Gastrocnemius medialis (tissue), 4 donors: Measurements from ENCODE around the gene PDGFC.
A peak's percentile ranks its signal among the peaks of the same experiment; 100 is the strongest.

ENCODE experiments used
- POLR2A ChIP-seq, 2 donors: fragments of 450-650 bp; IDR thresholded peaks; one replicate each; pipeline ENCODE4 v1.6.1; 2017; ENCODE audit warnings: antibody characterized with exemption in 2 of 2, mild to moderate bottlenecking in 2 of 2, moderate library complexity in 2 of 2
- TF ChIP-seq, protein P1 (sequence below), 5 experiments: fragments of 450-650 bp in 3 of 5; fragments of 200-600 bp in 2 of 5; sonication (generic) in 2 of 5; IDR thresholded peaks in 4 of 5; conservative IDR thresholded peaks in 1 of 5; 1 replicate in 4 of 5; 2 replicates in 1 of 5; pipeline ENCODE4 v1.5.1; 2016 to 2019; ENCODE audit warnings: antibody characterized with exemption in 5 of 5, mild to moderate bottlenecking in 3 of 5, moderate library complexity in 3 of 5

DNA sequence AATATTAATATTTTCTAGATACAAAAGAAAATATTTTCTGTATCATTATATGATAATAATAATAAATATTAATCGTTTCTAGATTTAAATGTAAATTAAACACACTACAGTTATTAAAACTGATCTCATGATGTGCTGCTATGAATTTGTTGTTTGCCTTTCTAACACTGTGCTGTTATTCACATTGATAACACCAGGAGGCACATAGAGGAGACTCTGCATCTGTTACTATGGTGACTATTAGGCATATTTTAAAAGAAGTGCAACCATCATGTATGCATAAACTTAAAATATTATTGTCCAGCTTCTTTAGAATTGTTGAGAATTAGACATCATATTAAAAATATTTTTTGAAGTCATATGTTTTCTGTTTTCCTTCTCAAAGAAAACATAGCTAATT, 11.8 kb upstream of the PDGFC start:
- TF ChIP-seq, protein P1, sequence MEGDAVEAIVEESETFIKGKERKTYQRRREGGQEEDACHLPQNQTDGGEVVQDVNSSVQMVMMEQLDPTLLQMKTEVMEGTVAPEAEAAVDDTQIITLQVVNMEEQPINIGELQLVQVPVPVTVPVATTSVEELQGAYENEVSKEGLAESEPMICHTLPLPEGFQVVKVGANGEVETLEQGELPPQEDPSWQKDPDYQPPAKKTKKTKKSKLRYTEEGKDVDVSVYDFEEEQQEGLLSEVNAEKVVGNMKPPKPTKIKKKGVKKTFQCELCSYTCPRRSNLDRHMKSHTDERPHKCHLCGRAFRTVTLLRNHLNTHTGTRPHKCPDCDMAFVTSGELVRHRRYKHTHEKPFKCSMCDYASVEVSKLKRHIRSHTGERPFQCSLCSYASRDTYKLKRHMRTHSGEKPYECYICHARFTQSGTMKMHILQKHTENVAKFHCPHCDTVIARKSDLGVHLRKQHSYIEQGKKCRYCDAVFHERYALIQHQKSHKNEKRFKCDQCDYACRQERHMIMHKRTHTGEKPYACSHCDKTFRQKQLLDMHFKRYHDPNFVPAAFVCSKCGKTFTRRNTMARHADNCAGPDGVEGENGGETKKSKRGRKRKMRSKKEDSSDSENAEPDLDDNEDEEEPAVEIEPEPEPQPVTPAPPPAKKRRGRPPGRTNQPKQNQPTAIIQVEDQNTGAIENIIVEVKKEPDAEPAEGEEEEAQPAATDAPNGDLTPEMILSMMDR (IDR thresholded peaks at IDR 0.05 in 4 of 5, conservative IDR thresholded peaks at IDR 0.05 in 1 of 5): peak in 1 of 5 experiments; percentile 8
- TF ChIP-seq POLR2A (IDR thresholded peaks at IDR 0.05): no peak
